Lung (tissue), 12 donors: ENCODE results near the gene VTCN1. TPM values are rescaled to one million over a fixed set of nuclear protein-coding genes. Genes with fewer than 3 reads are reported as not detected.

ENCODE experiments used
- ATAC-seq: fragments of 200-7000 bp; cut with Tn5 transposase; one replicate; pipeline ENCODE4 v1.9.1; 2020; ENCODE audit warnings: moderate number of reproducible peaks; ENCODE audit not compliant: insufficient read depth, low FRiP score
- DNase-seq, 3 donors: peaks; one replicate each; pipeline ENCODE4 v3.0.0-alpha.2; 2013 to 2017
- H3K27ac ChIP-seq, 2 donors: one replicate each; pipeline ENCODE4 v1.5.1; 2013; ENCODE audit warnings: mild to moderate bottlenecking in 2 of 2, moderate library complexity in 2 of 2, control low read depth in 1 of 2, inconsistent platforms in 1 of 2, low read depth in 1 of 2, low read length in 1 of 2
- H3K27me3 ChIP-seq, 3 donors: one replicate each; pipeline ENCODE4 v1.5.1; 2013; ENCODE audit warnings: low read length in 2 of 3; ENCODE audit not compliant: control insufficient read depth in 3 of 3, insufficient read depth in 3 of 3
- H3K36me3 ChIP-seq, 4 donors: one replicate each; pipeline ENCODE4 v1.5.1; 2013; ENCODE audit warnings: low read length in 4 of 4, mild to moderate bottlenecking in 1 of 4, moderate library complexity in 1 of 4; ENCODE audit not compliant: control insufficient read depth in 4 of 4, insufficient read depth in 4 of 4
- H3K4me1 ChIP-seq, 5 donors: one replicate each; pipeline ENCODE4 v1.5.1; 2013; ENCODE audit warnings: low read length in 5 of 5, mild to moderate bottlenecking in 2 of 5, moderate library complexity in 1 of 5; ENCODE audit not compliant: control insufficient read depth in 5 of 5, insufficient read depth in 5 of 5
- H3K4me3 ChIP-seq: one replicate; pipeline ENCODE4 v1.5.1; 2013; ENCODE audit warnings: mild to moderate bottlenecking, control low read depth, moderate library complexity
- H3K9ac ChIP-seq, 2 donors: one replicate each; pipeline ENCODE4 v1.5.1; 2013; ENCODE audit warnings: low read length in 2 of 2, control low read depth in 1 of 2; ENCODE audit not compliant: insufficient read depth in 1 of 2
- H3K9me3 ChIP-seq, 4 donors: one replicate each; pipeline ENCODE4 v1.5.1; 2013; ENCODE audit warnings: low read length in 3 of 4, mild to moderate bottlenecking in 1 of 4, moderate library complexity in 1 of 4; ENCODE audit not compliant: control insufficient read depth in 4 of 4, insufficient read depth in 3 of 4
- WGBS, 2 donors: extraction: QIAGEN DNeasy Blood & Tissue Kit; methylation state at CpG; one replicate each; pipeline ENCODE4 v1.1.7; 2013; 5-methylcytosine and 5-hydroxymethylcytosine counted together
- polyA plus RNA-seq, 2 donors: library from polyadenylated mRNA; stranded (reverse); fragments of 200-250 nt; gene quantifications; one replicate each; pipeline ENCODE4 v1.2.1, GENCODE V29; 2013
- total RNA-seq, 2 donors: library from RNA; depleted of rRNA in 1 of 2; stranded (reverse); fragments of >200 nt in 1 of 2; gene quantifications; one replicate each; pipeline ENCODE4 v1.2.1, GENCODE V29; 2014 to 2021
- TF ChIP-seq, protein P1 (sequence below): IDR thresholded peaks from 2 replicates; pipeline ENCODE4 v1.5.1; 2012; ENCODE audit warnings: mild to moderate bottlenecking; ENCODE audit errors: control extremely low read depth, extremely low read depth
- donor health status: control.
- donor health status: control.
- donor health status: Bipolar disorder and iron deficiency.
- donor health status: healthy.
- donor health status: DM: yes; HTN: yes; CAD: no.

The VTCN1 gene
- total and polyA plus RNA-seq, 4 donors, result 0.45 to 3.9 (median 1.9) TPM

DNA sequence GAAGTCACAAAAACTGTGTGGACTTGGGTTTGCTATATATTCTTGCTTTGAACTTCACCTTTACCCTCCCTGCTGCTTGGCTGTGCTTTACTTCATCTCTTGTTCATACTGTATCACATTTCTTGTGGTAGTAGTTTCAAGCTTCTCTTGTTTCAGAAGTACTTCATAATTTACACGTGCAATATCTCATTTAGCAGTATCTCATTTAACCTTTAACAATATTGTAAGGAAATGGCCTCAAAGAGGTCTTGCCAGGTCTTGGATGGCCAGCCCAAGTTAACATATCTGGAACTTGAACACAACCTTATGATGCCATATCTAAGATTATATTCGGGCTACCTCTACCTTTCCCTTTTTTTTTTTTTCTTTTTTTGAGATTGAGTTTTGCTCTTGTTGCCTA lies 87.5 kb downstream of the VTCN1 start:
- DNase-seq (no peak), ATAC-seq (no peak)
- Histone ChIP-seq H3K9ac (no peak overlapping the region), H3K27ac (no peak overlapping the region), H3K4me3 (no peak overlapping the region), H3K4me1 (peaks cover 0 to 24% (median 7%) of the 10 kb centered on the region in 5 donors), H3K27me3 (no peaks in the 10 kb centered on the region), H3K36me3 (no peaks in the 10 kb centered on the region), H3K9me3 (no peaks in the 10 kb centered on the region)
- TF ChIP-seq, protein P1, sequence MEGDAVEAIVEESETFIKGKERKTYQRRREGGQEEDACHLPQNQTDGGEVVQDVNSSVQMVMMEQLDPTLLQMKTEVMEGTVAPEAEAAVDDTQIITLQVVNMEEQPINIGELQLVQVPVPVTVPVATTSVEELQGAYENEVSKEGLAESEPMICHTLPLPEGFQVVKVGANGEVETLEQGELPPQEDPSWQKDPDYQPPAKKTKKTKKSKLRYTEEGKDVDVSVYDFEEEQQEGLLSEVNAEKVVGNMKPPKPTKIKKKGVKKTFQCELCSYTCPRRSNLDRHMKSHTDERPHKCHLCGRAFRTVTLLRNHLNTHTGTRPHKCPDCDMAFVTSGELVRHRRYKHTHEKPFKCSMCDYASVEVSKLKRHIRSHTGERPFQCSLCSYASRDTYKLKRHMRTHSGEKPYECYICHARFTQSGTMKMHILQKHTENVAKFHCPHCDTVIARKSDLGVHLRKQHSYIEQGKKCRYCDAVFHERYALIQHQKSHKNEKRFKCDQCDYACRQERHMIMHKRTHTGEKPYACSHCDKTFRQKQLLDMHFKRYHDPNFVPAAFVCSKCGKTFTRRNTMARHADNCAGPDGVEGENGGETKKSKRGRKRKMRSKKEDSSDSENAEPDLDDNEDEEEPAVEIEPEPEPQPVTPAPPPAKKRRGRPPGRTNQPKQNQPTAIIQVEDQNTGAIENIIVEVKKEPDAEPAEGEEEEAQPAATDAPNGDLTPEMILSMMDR, result no peak
- WGBS, 2 donors, result 90 to 97% methylated on average over 2 of the region's 2 CpGs

DNA sequence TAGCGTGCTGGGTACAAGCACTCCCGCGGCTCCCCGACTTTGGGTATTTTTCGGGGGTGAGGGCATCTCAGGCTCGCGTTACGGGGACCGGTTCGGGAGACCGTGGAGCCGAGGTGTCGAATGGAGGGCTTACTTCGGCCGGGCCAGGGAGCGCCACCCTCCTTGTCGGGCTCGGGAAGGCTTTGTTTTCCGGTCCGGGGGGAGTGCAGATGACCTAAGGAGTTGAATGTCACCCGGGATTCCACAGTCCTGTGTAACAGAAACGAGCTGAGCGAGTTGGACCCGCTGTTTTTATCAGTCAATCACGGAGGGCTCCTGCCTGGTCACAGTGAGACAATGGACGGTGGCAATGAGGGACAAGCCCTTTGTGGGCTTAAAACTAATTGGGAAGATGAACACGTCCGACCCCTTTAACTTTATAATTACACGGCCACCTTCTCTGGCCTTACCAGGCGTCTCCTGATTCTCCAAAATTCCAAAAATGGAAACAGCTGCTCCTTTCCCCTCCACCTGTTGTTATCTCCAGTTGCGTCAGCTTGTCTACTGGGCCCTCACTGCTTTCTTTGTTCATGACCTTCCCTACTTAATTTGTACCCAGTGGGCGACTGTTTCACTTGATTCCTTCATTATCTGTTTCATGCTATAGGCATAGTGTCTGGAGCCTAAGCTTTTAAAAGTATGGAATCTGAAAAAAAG lies 88.2 kb downstream of the VTCN1 start:
- Histone ChIP-seq H3K36me3 (no peaks in the 10 kb centered on the region), H3K4me1 (peaks cover 0 to 20% (median 2%) of the 10 kb centered on the region in 5 donors), H3K27me3 (no peaks in the 10 kb centered on the region), H3K9me3 (no peaks in the 10 kb centered on the region), H3K4me3 (no peak overlapping the region), H3K27ac (peak overlapping the region; percentile 86 to 91), H3K9ac (peak overlapping the region in 1 of 2 donors; percentile 51)
- ATAC-seq (no peak), DNase-seq (no peak)
- WGBS, 2 donors, result 31 to 32% methylated on average over 32 of the region's 32 CpGs
- TF ChIP-seq, protein P1, result no peak

DNA sequence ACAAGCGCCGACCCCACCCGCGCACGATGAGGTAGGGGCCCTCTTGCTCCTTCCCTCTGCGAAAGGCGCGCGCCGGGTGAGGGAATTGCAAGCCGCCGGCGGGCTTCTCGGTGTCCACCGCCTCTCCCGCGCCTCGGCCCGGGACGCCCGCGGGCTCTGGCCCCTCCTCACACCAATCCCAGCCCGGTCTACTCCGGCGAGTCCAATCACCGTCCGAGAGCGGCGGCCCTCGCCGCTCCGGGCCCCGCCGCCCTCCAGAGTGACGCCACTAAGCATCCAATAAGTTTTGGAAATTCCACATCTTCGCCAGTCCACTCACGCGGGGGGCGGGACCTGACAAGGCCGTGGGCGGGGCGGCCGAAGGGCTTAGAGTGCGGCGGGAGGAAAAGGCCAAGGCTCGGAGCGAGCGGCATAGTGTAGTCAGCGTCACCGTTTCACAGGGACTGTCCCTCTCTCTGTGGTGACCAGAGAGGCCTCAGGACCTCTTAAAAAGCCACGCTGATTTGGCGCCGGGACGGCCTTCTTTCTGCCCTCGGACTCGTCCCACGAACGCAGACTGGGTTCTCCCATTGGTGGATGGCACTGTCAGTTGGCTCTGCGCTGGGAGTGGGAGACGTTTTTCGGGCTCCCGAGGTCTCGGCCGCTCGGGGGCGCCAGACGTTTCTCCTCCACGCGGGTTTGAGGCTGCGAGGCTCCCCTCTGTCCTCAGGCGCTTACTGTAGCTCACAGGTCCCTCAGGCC lies 89.0 kb downstream of the VTCN1 start, which contains the start of gene TRIM45:
TRIM45 (minus strand) TSS at position 161 of the 741 bp plus-strand sequence. CDS start 548 bp downstream, outside the sequence.
- Histone ChIP-seq H3K9me3 (no peaks in the 10 kb centered on the region), H3K9ac (peak within 1 kb of the TSS; percentile 74 to 96), H3K4me3 (peak within 1 kb of the TSS; percentile 52), H3K27me3 (no peaks in the 10 kb centered on the region), H3K36me3 (no peaks in the 10 kb centered on the region), H3K27ac (peak within 1 kb of the TSS; percentile 86 to 91), H3K4me1 (peaks cover 0 to 20% (median 2%) of the 10 kb centered on the region in 5 donors)
- peak; percentile 97 to 99 (median 98) for DNase-seq
- 1% methylated on average over 68 to 71 of the region's 71 CpGs for WGBS, 2 donors
- TF ChIP-seq, protein P1, result peak; percentile 66
- peak; percentile 94 for ATAC-seq
